HepG2 (cell line): ENCODE results near the gene LARP1. TPM values are rescaled to one million over a fixed set of nuclear protein-coding genes. Genes with fewer than 3 reads are reported as not detected.

Source experiments
- ATM ChIP-seq: fragments of 450-650 bp; IDR thresholded peaks from 2 replicates; pipeline ENCODE4 v1.7.1; 2017; ENCODE audit warnings: mild to moderate bottlenecking, borderline replicate concordance
- BCL3 ChIP-seq: sonication (generic); formaldehyde crosslinking; IDR thresholded peaks from 2 replicates; pipeline ENCODE4 v1.5.1; 2020; ENCODE audit warnings: mild to moderate bottlenecking, missing genetic modification reagents, moderate library complexity
- HDAC2 ChIP-seq: sonication (generic); formaldehyde crosslinking; IDR thresholded peaks from 2 replicates; pipeline ENCODE4 v1.4.0; 2020; ENCODE audit warnings: missing genetic modification reagents
- HOMEZ ChIP-seq: IDR thresholded peaks from 2 replicates; pipeline ENCODE4 v1.6.1; 2016; ENCODE audit warnings: low read depth
- MLXIP ChIP-seq: sonication (generic); formaldehyde crosslinking; IDR thresholded peaks from 2 replicates; pipeline ENCODE4 v1.9.0; 2021; ENCODE audit warnings: missing genetic modification reagents, borderline replicate concordance
- SKIL ChIP-seq: sonication (generic); formaldehyde crosslinking; IDR thresholded peaks from 2 replicates; pipeline ENCODE4 v1.8.0; 2022; ENCODE audit warnings: missing genetic modification reagents, mild to moderate bottlenecking, moderate library complexity, borderline replicate concordance
- SOX13 ChIP-seq, 3 experiments: fragments of 450-650 bp in 1 of 3; sonication (generic) in 1 of 3; formaldehyde crosslinking in 1 of 3; IDR thresholded peaks in 2 of 3; conservative IDR thresholded peaks in 1 of 3; 2 replicates each; pipeline versions ENCODE4 v1.5.0 to v1.6.1; 2016 to 2020; ENCODE audit warnings: antibody characterized with exemption in 1 of 3, mild to moderate bottlenecking in 1 of 3, missing compliant biosample characterization in 1 of 3, missing genetic modification reagents in 1 of 3, moderate library complexity in 1 of 3
- TEAD3 ChIP-seq: optimal IDR thresholded peaks from 2 replicates; pipeline ENCODE3; 2016; ENCODE audit warnings: borderline replicate concordance
- TEF ChIP-seq: sonication (generic); formaldehyde crosslinking; IDR thresholded peaks from 2 replicates; pipeline ENCODE4 v1.5.0; 2020; ENCODE audit warnings: missing genetic modification reagents
- ZBTB26 ChIP-seq: IDR thresholded peaks from 2 replicates; pipeline ENCODE4 v1.6.1; 2016; ENCODE audit warnings: missing compliant biosample characterization, missing genetic modification reagents, borderline replicate concordance
- ZNF30 ChIP-seq: sonication (generic); formaldehyde crosslinking; IDR thresholded peaks from 2 replicates; pipeline ENCODE4 v1.5.0; 2020; ENCODE audit warnings: mild to moderate bottlenecking, missing genetic modification reagents
- ZNF326 ChIP-seq: sonication (generic); formaldehyde crosslinking; IDR thresholded peaks from 2 replicates; pipeline ENCODE4 v1.4.0; 2020; ENCODE audit warnings: missing genetic modification reagents, borderline replicate concordance
- ZNF496 ChIP-seq: sonication (generic); formaldehyde crosslinking; IDR thresholded peaks from 2 replicates; pipeline ENCODE4 v1.8.1; 2023; ENCODE audit warnings: mild to moderate bottlenecking, moderate library complexity, missing genetic modification reagents; ENCODE audit not compliant: insufficient replicate concordance
- ZNF530 ChIP-seq: sonication (generic); formaldehyde crosslinking; IDR thresholded peaks from 2 replicates; pipeline ENCODE4 v1.5.0; 2020; ENCODE audit warnings: low read depth, mild to moderate bottlenecking, missing genetic modification reagents
- ZNF557 ChIP-seq: sonication (generic); formaldehyde crosslinking; IDR thresholded peaks from 2 replicates; pipeline ENCODE4 v1.4.0; 2020; ENCODE audit warnings: missing genetic modification reagents
- ZNF639 ChIP-seq: conservative IDR thresholded peaks from 2 replicates; pipeline ENCODE4 v1.6.1; 2018; ENCODE audit warnings: missing genetic modification reagents
- polyA plus RNA-seq, 8 experiments: library from polyadenylated mRNA; depleted of rRNA in 3 of 8; stranded (reverse) in 7 of 8; unstranded in 1 of 8; fragments of >200 nt; fragmentation: Illumina TruSeq in 4 of 8; extraction: Trizol in 4 of 8; gene quantifications; 2 replicates each; pipeline versions ENCODE4 v1.2.1 to v1.2.3, GENCODE V29; 2011 to 2016; ENCODE audit warnings: low read depth in 4 of 8, missing spikeins in 1 of 8, mixed read lengths in 1 of 8; ENCODE audit not compliant: insufficient read depth in 1 of 8
- total RNA-seq, 5 experiments: library from RNA; depleted of rRNA; stranded (reverse); fragments of >200 nt; fragmentation: Illumina TruSeq; extraction: Trizol; gene quantifications; 2 replicates each; pipeline ENCODE4 v1.2.3, GENCODE V29; 2016; ENCODE audit warnings: low read depth in 1 of 5

The LARP1 gene
- total and polyA plus RNA-seq, 2 of the 13 experiments (the other 11 are each of a cell fraction or from before 2014, with no cell fraction given), result 45.2 to 61.4 TPM

GRCh38 chr5:154858297-154858971 lies 103.3 kb downstream of the LARP1 start, which contains the start of gene CNOT8 (continued):
- TF ChIP-seq SKIL (peak; percentile 79), ATM (no peak), SOX13 (IDR thresholded peaks at IDR 0.05) (no peak), SOX13 (CRISPR knock-in tag; conservative IDR thresholded peaks at IDR 0.05 in 1 of 2, IDR thresholded peaks at IDR 0.05 in 1 of 2) (no peak), MLXIP (CRISPR knock-in tag) (no peak), BCL3 (no peak), ZNF30 (CRISPR knock-in tag) (no peak), TEF (CRISPR knock-in tag) (peak; percentile 17; the same call in 1 of the 2 replicates), ZNF530 (CRISPR knock-in tag) (no peak), ZNF496 (CRISPR knock-in tag) (no peak), HDAC2 (peak; percentile 65), TEAD3 (peak; percentile 57), ZNF639 (peak; percentile 85), ZNF557 (CRISPR knock-in tag) (peak; percentile 85; the same call in 1 of the 2 replicates), HOMEZ (no peak), ZNF326 (CRISPR knock-in tag) (no peak), ZBTB26 (CRISPR knock-in tag) (peak; percentile 97)
